ENCODE results near the gene CRTAC1. TPM values are rescaled to one million over a fixed set of nuclear protein-coding genes. Genes with fewer than 3 reads are reported as not detected.
A peak's percentile ranks its signal among the peaks of the same experiment; 100 is the strongest.

Gene CRTAC1
- total RNA-seq, 4 donors from 2014 or later, result 0.48 to 1.1 (median 1.0) TPM

DNA sequence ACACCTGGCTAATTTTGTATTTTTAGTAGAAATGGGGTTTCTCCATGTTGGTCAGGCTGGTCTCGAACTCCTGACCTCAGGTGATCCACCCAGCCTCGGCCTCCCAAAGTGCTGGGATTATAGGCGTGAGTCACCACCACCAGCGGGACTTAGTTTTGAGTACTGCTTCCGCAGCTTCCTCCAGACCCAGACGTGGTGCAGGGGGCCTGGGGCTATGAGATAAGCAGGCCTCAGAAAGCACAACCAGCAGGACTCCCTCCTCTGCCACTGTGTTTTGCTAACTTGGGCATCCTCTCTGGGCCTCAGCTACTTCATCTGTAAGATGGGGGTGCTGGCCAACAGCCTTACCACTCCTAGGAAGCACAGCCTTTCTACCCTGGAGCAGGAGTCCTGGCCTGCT lies 143.0 kb downstream of the CRTAC1 start:
- no peak for DNase-seq (ENCODE audit: low spot score)
- ATAC-seq (ENCODE audit: low FRiP score), result no peak
- no peak for TF ChIP-seq CTCF (IDR thresholded peaks at IDR 0.05)

DNA sequence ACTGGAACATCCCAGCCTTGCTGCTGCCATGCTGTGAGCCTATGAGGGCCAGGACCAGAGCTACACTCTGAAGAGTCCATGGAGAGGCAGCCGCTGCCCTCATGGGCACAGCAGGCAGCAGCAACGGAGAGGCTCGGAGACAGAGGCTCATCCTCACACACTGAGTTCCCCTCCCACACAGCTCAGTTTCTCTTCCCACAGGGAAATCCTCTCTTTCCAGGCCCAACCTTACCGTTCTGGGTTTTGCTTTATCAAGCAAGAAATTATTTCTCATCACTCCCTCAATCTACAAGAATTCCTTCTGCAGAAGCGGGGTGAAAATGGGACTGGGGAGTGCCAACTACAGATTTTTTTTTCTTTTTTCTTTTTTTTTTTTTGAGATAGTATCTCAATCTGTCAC lies 144.1 kb downstream of the CRTAC1 start:
- no peak for ATAC-seq (ENCODE audit: low FRiP score)
- no peak for DNase-seq (ENCODE audit: low spot score)
- no peak for TF ChIP-seq CTCF (IDR thresholded peaks at IDR 0.05)

GRCh38 chr10:97883092-97883485 lies 147.3 kb downstream of the CRTAC1 start:
- DNase-seq (ENCODE audit: low spot score), result no peak
- peak; percentile 9 for ATAC-seq (ENCODE audit: low FRiP score)
- TF ChIP-seq CTCF (IDR thresholded peaks at IDR 0.05), result no peak

- DNase-seq (ENCODE audit: low spot score) (no peak), ATAC-seq (ENCODE audit: low FRiP score) (peak; percentile 67)
- no peak for TF ChIP-seq CTCF (IDR thresholded peaks at IDR 0.05)
These were observed 148.0 kb downstream of the CRTAC1 start for GRCh38 chr10:97882142-97883091.

GRCh38 chr10:97880109-97880508 lies 150.3 kb downstream of the CRTAC1 start:
- TF ChIP-seq CTCF (IDR thresholded peaks at IDR 0.05), result no peak
- DNase-seq (ENCODE audit: low spot score) (no peak), ATAC-seq (ENCODE audit: low FRiP score) (no peak)

- DNase-seq (ENCODE audit: low spot score), result no peak
- TF ChIP-seq CTCF (IDR thresholded peaks at IDR 0.05), result no peak
- ATAC-seq (ENCODE audit: low FRiP score), result no peak
These were observed 151.2 kb downstream of the CRTAC1 start for GRCh38 chr10:97879241-97879640.

DNA sequence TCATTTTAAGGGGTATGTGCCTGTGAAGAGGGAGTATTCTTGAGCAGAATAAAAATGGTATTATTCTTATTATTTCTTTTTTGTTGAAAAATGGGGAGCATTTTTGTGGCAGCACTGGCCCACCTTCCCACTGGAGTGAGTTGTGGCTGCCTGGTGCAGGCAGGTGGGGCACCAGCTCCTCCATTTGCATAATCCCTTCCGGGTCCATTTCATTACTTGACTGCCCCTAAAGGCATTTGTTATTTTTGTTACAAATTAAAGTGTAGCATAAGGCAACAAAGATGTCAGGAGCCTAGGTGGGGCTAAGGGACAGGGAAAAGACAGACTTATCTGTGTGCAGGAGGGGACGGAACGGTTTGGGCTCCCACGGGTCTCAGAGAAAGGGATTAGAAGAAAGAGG lies 154.0 kb downstream of the CRTAC1 start:
- ATAC-seq (ENCODE audit: low FRiP score) (no peak), DNase-seq (ENCODE audit: low spot score) (no peak)
- no peak for TF ChIP-seq CTCF (IDR thresholded peaks at IDR 0.05)
